Neutrophil (primary cell): ENCODE results near the gene GPC6.

Experiments
- H3K27ac ChIP-seq: fragments of 200-600 bp; sonication (generic); 2 replicates; pipeline ENCODE4 v1.5.1; 2016; ENCODE audit warnings: mild to moderate bottlenecking, moderate library complexity
- H3K27me3 ChIP-seq: fragments of 200-600 bp; sonication (generic); 2 replicates; pipeline ENCODE4 v1.6.0; 2016; ENCODE audit warnings: mild to moderate bottlenecking
- H3K36me3 ChIP-seq: fragments of 200-600 bp; sonication (generic); 2 replicates; pipeline ENCODE4 v1.5.1; 2017
- H3K4me1 ChIP-seq, 2 experiments: fragments of 200-600 bp in 1 of 2; sonication (generic) in 1 of 2; 1 replicate in 1 of 2; 2 replicates in 1 of 2; pipeline versions ENCODE4 v1.5.1 to v1.6.1; 2013 to 2016; ENCODE audit warnings: low read depth in 1 of 2, low read length in 1 of 2, mild to moderate bottlenecking in 1 of 2, moderate library complexity in 1 of 2; ENCODE audit not compliant: control insufficient read depth in 1 of 2, insufficient read depth in 1 of 2
- H3K4me3 ChIP-seq, 2 experiments: fragments of 200-600 bp in 1 of 2; sonication (generic) in 1 of 2; 1 replicate in 1 of 2; 2 replicates in 1 of 2; pipeline ENCODE4 v1.5.1; 2013 to 2016; ENCODE audit warnings: low read depth in 1 of 2, low read length in 1 of 2, mild to moderate bottlenecking in 1 of 2, moderate library complexity in 1 of 2
- H3K9me3 ChIP-seq: fragments of 200-600 bp; sonication (generic); 2 replicates; pipeline ENCODE4 v1.5.1; 2016
- CTCF ChIP-seq: fragments of 200-600 bp; sonication (generic); IDR thresholded peaks from 2 replicates; pipeline ENCODE4 v1.5.1; 2016; ENCODE audit warnings: antibody characterized with exemption

Gene GPC6

GRCh38 chr13:94433055-94433961 is 1206.7 kb downstream of the GPC6 start:
- peaks cover 8% of the 10 kb centered on the region for H3K27me3 ChIP-seq
- H3K4me3 ChIP-seq, result no peak overlapping the region
- no peak for TF ChIP-seq CTCF
- peaks cover 0 to 6% of the 10 kb centered on the region in 2 experiments for H3K4me1 ChIP-seq
- no peaks in the 10 kb centered on the region for H3K9me3 ChIP-seq
- no peak overlapping the region for H3K27ac ChIP-seq
- H3K36me3 ChIP-seq, result no peaks in the 10 kb centered on the region

DNA sequence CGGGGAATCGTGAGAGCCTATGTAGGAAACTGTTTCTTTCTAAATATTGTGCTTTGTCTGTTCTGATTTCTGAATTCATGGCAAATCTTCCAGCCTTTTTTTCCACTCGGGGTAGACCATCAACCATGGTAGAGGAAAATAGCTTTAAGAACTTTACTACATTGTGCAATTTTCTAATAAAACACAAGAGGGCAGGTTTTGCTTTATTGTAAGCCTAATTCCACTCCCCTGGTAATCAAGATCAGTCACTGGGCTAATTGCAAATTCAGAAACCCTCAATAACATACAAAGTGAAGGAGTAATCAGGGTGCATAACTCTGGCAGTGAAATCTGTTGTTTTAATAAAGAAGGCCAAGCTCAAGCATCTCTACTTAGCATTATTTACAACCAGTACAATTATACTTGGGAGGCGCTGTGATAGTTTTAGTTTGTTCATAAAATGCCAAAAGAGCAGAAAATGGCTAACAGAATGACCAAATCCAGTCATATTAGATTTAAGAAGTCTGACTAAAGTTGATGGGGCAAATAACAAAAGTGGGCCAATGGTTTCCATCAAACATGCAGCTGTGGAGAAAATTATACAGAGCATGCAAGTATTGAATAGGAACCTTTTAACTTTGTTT is 1209.1 kb downstream of the GPC6 start:
- H3K4me3 ChIP-seq, result no peak overlapping the region
- H3K4me1 ChIP-seq, result peaks cover 0 to 6% of the 10 kb centered on the region in 2 experiments
- no peaks in the 10 kb centered on the region for H3K9me3 ChIP-seq
- TF ChIP-seq CTCF, result peak; percentile 17
- H3K27me3 ChIP-seq, result peaks cover 22% of the 10 kb centered on the region
- no peak overlapping the region for H3K27ac ChIP-seq
- no peaks in the 10 kb centered on the region for H3K36me3 ChIP-seq

GRCh38 chr13:94444826-94445225 is 1218.2 kb downstream of the GPC6 start:
- H3K9me3 ChIP-seq, result no peaks in the 10 kb centered on the region
- H3K4me3 ChIP-seq, result no peak overlapping the region
- H3K27ac ChIP-seq, result no peak overlapping the region
- no peak for TF ChIP-seq CTCF
- H3K4me1 ChIP-seq, result no peaks in the 10 kb centered on the region
- no peaks in the 10 kb centered on the region for H3K36me3 ChIP-seq
- H3K27me3 ChIP-seq, result peaks cover 4% of the 10 kb centered on the region

DNA sequence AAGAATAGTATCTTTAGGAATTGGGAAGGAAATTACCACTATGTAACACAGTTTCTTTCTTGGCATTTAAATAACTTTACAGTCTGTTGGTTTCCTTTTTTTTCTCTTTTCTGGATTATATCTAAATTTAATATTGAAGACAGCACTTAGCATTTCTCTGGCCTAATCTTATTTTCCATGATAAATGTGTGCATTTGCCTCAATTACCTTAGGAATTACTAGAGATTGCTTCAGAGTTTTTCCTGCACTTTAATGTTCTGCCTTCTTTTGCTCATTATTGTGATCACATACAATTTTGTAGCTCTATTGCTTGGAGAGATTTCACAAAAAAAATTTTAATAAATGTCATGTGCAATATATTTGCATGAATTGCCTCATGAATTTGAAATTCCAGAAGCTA is 1227.7 kb downstream of the GPC6 start:
- Histone ChIP-seq H3K4me3 (no peak overlapping the region), H3K27me3 (peaks cover 6% of the 10 kb centered on the region), H3K9me3 (no peaks in the 10 kb centered on the region), H3K4me1 (no peaks in the 10 kb centered on the region), H3K36me3 (no peaks in the 10 kb centered on the region), H3K27ac (no peak overlapping the region)
- TF ChIP-seq CTCF, result no peak

DNA sequence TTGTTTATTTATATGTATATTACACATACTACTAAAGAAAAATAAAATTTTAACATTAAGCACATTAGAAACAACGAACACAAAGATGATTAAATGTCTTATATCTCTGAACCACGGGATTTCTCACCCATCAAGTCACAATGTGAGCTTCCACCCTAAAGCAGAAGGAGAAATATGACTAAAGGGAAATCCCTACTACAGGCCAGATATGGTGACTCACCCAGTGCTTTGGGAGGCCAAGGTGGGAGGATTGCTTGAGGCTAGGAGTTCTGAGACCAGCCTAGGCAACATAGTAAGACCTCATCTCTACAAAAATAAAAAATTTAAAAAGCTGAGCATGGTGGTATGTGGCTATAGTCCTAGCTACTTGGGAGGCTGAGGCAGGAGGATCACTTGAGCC is 1228.3 kb downstream of the GPC6 start:
- H3K36me3 ChIP-seq, result no peaks in the 10 kb centered on the region
- TF ChIP-seq CTCF, result no peak

More for the DNA sequence above, 1228.3 kb downstream of the GPC6 start:
- no peaks in the 10 kb centered on the region for H3K4me1 ChIP-seq
- no peak overlapping the region for H3K27ac ChIP-seq
- no peaks in the 10 kb centered on the region for H3K9me3 ChIP-seq
- peaks cover 6% of the 10 kb centered on the region for H3K27me3 ChIP-seq
- H3K4me3 ChIP-seq, result no peak overlapping the region
